H9 (cell line): ENCODE data around the gene ASIC4. TPM values are rescaled to one million over a fixed set of nuclear protein-coding genes. Genes with fewer than 3 reads are reported as not detected.
A peak's percentile ranks its signal among the peaks of the same experiment; 100 is the strongest.

ENCODE experiments used
- DNase-seq: peaks from one replicate; pipeline ENCODE4 v3.0.0-alpha.2; 2017
- H2AFZ ChIP-seq: one replicate; pipeline ENCODE4 v1.6.1; 2013; ENCODE audit warnings: mild to moderate bottlenecking, low read length, control low read depth, moderate library complexity
- H2AK5ac ChIP-seq: 2 replicates; pipeline ENCODE4 v1.6.1; 2013; ENCODE audit warnings: low read length, control low read depth, mixed read lengths; ENCODE audit not compliant: insufficient read length
- H2BK120ac ChIP-seq: one replicate; pipeline ENCODE4 v1.6.1; 2013; ENCODE audit warnings: low read depth, mild to moderate bottlenecking, low read length, control low read depth, inconsistent platforms; ENCODE audit not compliant: poor library complexity, severe bottlenecking
- H2BK12ac ChIP-seq: 2 replicates; pipeline ENCODE4 v1.6.1; 2013; ENCODE audit warnings: low read length, control low read depth, mixed read lengths, low read depth; ENCODE audit not compliant: insufficient read length
- H2BK15ac ChIP-seq: 2 replicates; pipeline ENCODE4 v1.6.1; 2013; ENCODE audit warnings: low read depth, low read length, control low read depth
- H2BK20ac ChIP-seq: one replicate; pipeline ENCODE4 v1.6.1; 2013; ENCODE audit warnings: low read depth, mild to moderate bottlenecking, low read length, control low read depth, inconsistent platforms; ENCODE audit not compliant: poor library complexity, severe bottlenecking
- H2BK5ac ChIP-seq: 2 replicates; pipeline ENCODE4 v1.6.1; 2013; ENCODE audit warnings: low read length, control low read depth, mixed read lengths; ENCODE audit not compliant: insufficient read length
- H3K14ac ChIP-seq: 2 replicates; pipeline ENCODE4 v1.6.1; 2013; ENCODE audit warnings: low read length, control low read depth; ENCODE audit not compliant: insufficient read depth
- H3K18ac ChIP-seq: 2 replicates; pipeline ENCODE4 v1.6.1; 2013; ENCODE audit warnings: low read depth, mild to moderate bottlenecking, mixed read lengths, low read length, control low read depth; ENCODE audit not compliant: insufficient read length
- H3K23ac ChIP-seq: 2 replicates; pipeline ENCODE4 v1.6.1; 2013; ENCODE audit warnings: low read length, control low read depth, mixed read lengths, low read depth; ENCODE audit not compliant: insufficient read length
- H3K23me2 ChIP-seq: 2 replicates; pipeline ENCODE4 v1.6.1; 2013; ENCODE audit warnings: low read depth, mild to moderate bottlenecking, mixed read lengths, low read length, control low read depth; ENCODE audit not compliant: insufficient read length, poor library complexity, severe bottlenecking
- H3K27ac ChIP-seq: 2 replicates; pipeline ENCODE4 v1.5.1; 2013; ENCODE audit warnings: low read length, control low read depth, mixed read lengths, low read depth; ENCODE audit not compliant: insufficient read length
- H3K27me3 ChIP-seq: 2 replicates; pipeline ENCODE4 v1.6.1; 2013; ENCODE audit warnings: low read length, control low read depth, inconsistent platforms; ENCODE audit not compliant: insufficient read depth
- H3K4ac ChIP-seq: 2 replicates; pipeline ENCODE4 v1.6.1; 2013; ENCODE audit warnings: low read depth, mild to moderate bottlenecking, control low read depth, inconsistent platforms, low read length, moderate library complexity
- H3K4me1 ChIP-seq: 2 replicates; pipeline ENCODE4 v1.6.1; 2013; ENCODE audit warnings: low read length, control low read depth, inconsistent platforms; ENCODE audit not compliant: insufficient read depth
- H3K4me2 ChIP-seq: 2 replicates; pipeline ENCODE4 v1.6.1; 2013; ENCODE audit warnings: low read length, control low read depth, mixed read lengths; ENCODE audit not compliant: insufficient read length, insufficient read depth
- H3K56ac ChIP-seq: 2 replicates; pipeline ENCODE4 v1.6.1; 2013; ENCODE audit warnings: low read depth, mild to moderate bottlenecking, mixed read lengths, low read length, control low read depth; ENCODE audit not compliant: insufficient read length
- H3K79me1 ChIP-seq: 2 replicates; pipeline ENCODE4 v1.6.1; 2013; ENCODE audit warnings: low read depth, mild to moderate bottlenecking, moderate library complexity, low read length, control low read depth, inconsistent platforms; ENCODE audit not compliant: insufficient read depth, poor library complexity, severe bottlenecking
- H3K79me2 ChIP-seq: 2 replicates; pipeline ENCODE4 v1.6.1; 2013; ENCODE audit warnings: low read length, control low read depth, inconsistent platforms; ENCODE audit not compliant: insufficient read depth
- H3K9ac ChIP-seq: 2 replicates; pipeline ENCODE4 v1.6.1; 2013; ENCODE audit warnings: low read length, control low read depth, mixed read lengths; ENCODE audit not compliant: insufficient read length; ENCODE audit errors: extremely low read depth
- H3K9me3 ChIP-seq: one replicate; pipeline ENCODE4 v1.6.1; 2013; ENCODE audit warnings: low read depth, low read length, inconsistent platforms; ENCODE audit not compliant: control insufficient read depth
- H3T11ph ChIP-seq: one replicate; pipeline ENCODE4 v1.6.1; 2013; ENCODE audit warnings: mild to moderate bottlenecking, low read length, control low read depth, inconsistent platforms
- H4K20me1 ChIP-seq: one replicate; pipeline ENCODE4 v1.6.1; 2013; ENCODE audit not compliant: control insufficient read depth, insufficient read length, insufficient read depth
- H4K5ac ChIP-seq: 2 replicates; pipeline ENCODE4 v1.6.1; 2013; ENCODE audit warnings: low read depth, mild to moderate bottlenecking, mixed read lengths, low read length, control low read depth; ENCODE audit not compliant: insufficient read length
- H4K8ac ChIP-seq: replicated peaks from 2 replicates; pipeline ENCODE4 v1.6.1; 2013; ENCODE audit warnings: low read length, control low read depth, mixed read lengths, low read depth; ENCODE audit not compliant: insufficient read length
- H4K91ac ChIP-seq: 2 replicates; pipeline ENCODE4 v1.6.1; 2013; ENCODE audit warnings: low read depth, mild to moderate bottlenecking, moderate library complexity, mixed read lengths, low read length, control low read depth; ENCODE audit not compliant: insufficient read length
- H3K27ac Mint-ChIP-seq, 3 experiments: 2 replicates in 2 of 3; 3 replicates in 1 of 3; pipeline ENCODE4 v1.8.0; 2020 to 2021; ENCODE audit warnings: mixed read lengths in 3 of 3, mild to moderate bottlenecking in 1 of 3, moderate library complexity in 1 of 3
- H3K27me3 Mint-ChIP-seq: 2 replicates; pipeline ENCODE4 v1.8.0; 2021; ENCODE audit warnings: low read depth, mild to moderate bottlenecking, moderate library complexity, mixed read lengths
- H3K36me3 Mint-ChIP-seq, 3 experiments: 2 replicates in 2 of 3; 3 replicates in 1 of 3; pipeline ENCODE4 v1.8.0; 2020 to 2021; ENCODE audit warnings: low read depth in 3 of 3, mixed read lengths in 3 of 3; ENCODE audit not compliant: insufficient read depth in 1 of 3
- H3K4me1 Mint-ChIP-seq, 2 experiments: 2 replicates each; pipeline ENCODE4 v1.8.0; 2020; ENCODE audit warnings: mixed read lengths in 2 of 2
- H3K4me3 Mint-ChIP-seq, 2 experiments: 2 replicates in 1 of 2; 3 replicates in 1 of 2; pipeline ENCODE4 v1.8.0; 2020 to 2021; ENCODE audit warnings: mild to moderate bottlenecking in 2 of 2, mixed read lengths in 2 of 2, moderate library complexity in 1 of 2
- H3K9me3 Mint-ChIP-seq, 2 experiments: 2 replicates in 1 of 2; 3 replicates in 1 of 2; pipeline ENCODE4 v1.8.0; 2020; ENCODE audit warnings: mild to moderate bottlenecking in 2 of 2, mixed read lengths in 2 of 2, moderate library complexity in 1 of 2
- WGBS: extraction: QIAGEN DNeasy Blood & Tissue Kit; methylation state at CpG from one replicate; pipeline ENCODE4 v1.1.7; 2013; ENCODE audit warnings: missing lambda C conversion rate, low lambda C conversion rate, mixed read lengths; ENCODE audit not compliant: insufficient read length; ENCODE audit errors: extremely low coverage; 5-methylcytosine and 5-hydroxymethylcytosine counted together
- total RNA-seq: library from RNA; stranded (reverse); gene quantifications from 2 replicates; pipeline ENCODE4 v1.2.1, GENCODE V29; 2021
- TF ChIP-seq, protein P1 (sequence below): fragments of 200-600 bp; sonication (generic); conservative IDR thresholded peaks from 3 replicates; pipeline ENCODE4 v1.8.0; 2021; ENCODE audit warnings: antibody characterized with exemption, mild to moderate bottlenecking

The ASIC4 gene
- total RNA-seq, 1 experiment from 2014 or later: 0.37 TPM

GRCh38 chr2:219478916-219479315 is 35.4 kb upstream of the ASIC4 start:
- Histone ChIP-seq H3K79me2 (no peaks in the 10 kb centered on the region), H2AFZ (no peak overlapping the region), H4K20me1 (no peaks in the 10 kb centered on the region), H3K9me3 (no peaks in the 10 kb centered on the region), H3K18ac (no peak overlapping the region), H4K91ac (no peak overlapping the region), H3K4me1 (no peaks in the 10 kb centered on the region), H3K27me3 (peaks cover under 1% of the 10 kb centered on the region; the same call in 1 of the 2 replicates), H2AK5ac (no peak overlapping the region), H2BK20ac (no peak overlapping the region), H2BK15ac (no peak overlapping the region), H2BK12ac (no peak overlapping the region), H4K8ac (no peak overlapping the region), H2BK5ac (no peak overlapping the region), H3K79me1 (no peaks in the 10 kb centered on the region), H4K5ac (no peak overlapping the region), H3K9ac (no peak overlapping the region), H3K27ac (no peak overlapping the region), H2BK120ac (no peak overlapping the region), H3K4ac (no peak overlapping the region), H3K14ac (no peak overlapping the region), H3K56ac (no peak overlapping the region), H3K23ac (no peak overlapping the region), H3K4me2 (no peak overlapping the region), H3K23me2 (peaks cover 2% of the 10 kb centered on the region), H3T11ph (no peak overlapping the region)
- Mint-ChIP-seq H3K27me3 (peaks cover 19% of the 10 kb centered on the region), H3K36me3 (peaks cover under 1 to 4% (median 3%) of the 10 kb centered on the region in 3 experiments; a peak in 4 of 7 replicates), H3K4me3 (no peak overlapping the region), H3K27ac (peak overlapping the region in 1 of 3 experiments; percentile 48; a peak in 1 of 7 replicates), H3K4me1 (peaks cover 20 to 29% of the 10 kb centered on the region in 2 experiments), H3K9me3 (no peaks in the 10 kb centered on the region; a peak in 1 of 5 replicates)
- no CpG with 5 or more reads among the region's 8 CpGs for WGBS
- DNase-seq: no peak
- TF ChIP-seq, protein P1, sequence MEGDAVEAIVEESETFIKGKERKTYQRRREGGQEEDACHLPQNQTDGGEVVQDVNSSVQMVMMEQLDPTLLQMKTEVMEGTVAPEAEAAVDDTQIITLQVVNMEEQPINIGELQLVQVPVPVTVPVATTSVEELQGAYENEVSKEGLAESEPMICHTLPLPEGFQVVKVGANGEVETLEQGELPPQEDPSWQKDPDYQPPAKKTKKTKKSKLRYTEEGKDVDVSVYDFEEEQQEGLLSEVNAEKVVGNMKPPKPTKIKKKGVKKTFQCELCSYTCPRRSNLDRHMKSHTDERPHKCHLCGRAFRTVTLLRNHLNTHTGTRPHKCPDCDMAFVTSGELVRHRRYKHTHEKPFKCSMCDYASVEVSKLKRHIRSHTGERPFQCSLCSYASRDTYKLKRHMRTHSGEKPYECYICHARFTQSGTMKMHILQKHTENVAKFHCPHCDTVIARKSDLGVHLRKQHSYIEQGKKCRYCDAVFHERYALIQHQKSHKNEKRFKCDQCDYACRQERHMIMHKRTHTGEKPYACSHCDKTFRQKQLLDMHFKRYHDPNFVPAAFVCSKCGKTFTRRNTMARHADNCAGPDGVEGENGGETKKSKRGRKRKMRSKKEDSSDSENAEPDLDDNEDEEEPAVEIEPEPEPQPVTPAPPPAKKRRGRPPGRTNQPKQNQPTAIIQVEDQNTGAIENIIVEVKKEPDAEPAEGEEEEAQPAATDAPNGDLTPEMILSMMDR: no peak
